AML-193 (cell line): ENCODE measurements around the gene DAPK2.
"Not testable (repeated sequence)": the region's sequence is repeated elsewhere in the genome, so short reads cannot be mapped to it uniquely, and the experiment has no call there.

Experiments used
- DNase-seq, 2 experiments: peaks; one replicate each; lab custom pipeline; 2025; lab: John Stamatoyannopoulos, UW

Gene DAPK2

DNA sequence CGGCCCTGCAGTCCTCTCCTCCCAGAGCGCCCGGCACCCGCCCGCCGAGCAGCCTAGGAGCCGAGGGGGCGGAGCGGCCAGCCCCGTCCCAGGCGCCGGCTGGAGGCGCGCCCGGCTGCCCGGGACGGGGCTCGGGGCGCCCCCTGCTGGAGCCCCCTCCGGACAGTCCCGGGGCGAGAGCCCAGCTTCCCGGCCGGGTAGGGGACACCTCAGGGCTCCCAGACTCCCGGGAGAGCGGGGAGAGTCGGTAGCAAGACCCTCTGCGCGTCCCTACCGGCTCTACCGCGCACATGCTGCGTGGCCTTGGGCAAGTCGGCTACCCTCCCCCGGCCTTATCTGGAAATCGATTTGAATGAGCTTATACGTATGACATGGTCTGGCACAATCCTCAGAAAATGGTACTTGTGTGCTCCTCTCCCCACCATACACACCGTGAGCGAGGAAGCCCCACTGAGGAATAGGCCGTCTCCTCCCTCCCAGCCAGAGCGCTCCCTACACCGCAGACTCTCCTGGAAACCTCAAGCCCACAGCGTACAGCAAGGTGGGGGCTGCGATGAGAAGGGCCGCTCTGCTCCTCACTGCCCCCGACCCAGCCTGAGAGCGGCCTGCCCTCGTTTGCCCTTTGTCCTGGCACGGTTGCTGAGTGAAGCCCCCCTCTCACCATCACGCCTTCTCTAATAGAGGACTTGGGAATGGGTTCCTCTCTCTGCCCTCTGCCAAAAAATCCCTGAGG lies at the start of gene DAPK2:
Gene DAPK2, minus strand, starts transcription at position 65 of the 733 bp plus-strand sequence. CDS start 6,224 bp downstream, outside the sequence.
- DNase-seq, result peak; percentile 37 to 54

DNA sequence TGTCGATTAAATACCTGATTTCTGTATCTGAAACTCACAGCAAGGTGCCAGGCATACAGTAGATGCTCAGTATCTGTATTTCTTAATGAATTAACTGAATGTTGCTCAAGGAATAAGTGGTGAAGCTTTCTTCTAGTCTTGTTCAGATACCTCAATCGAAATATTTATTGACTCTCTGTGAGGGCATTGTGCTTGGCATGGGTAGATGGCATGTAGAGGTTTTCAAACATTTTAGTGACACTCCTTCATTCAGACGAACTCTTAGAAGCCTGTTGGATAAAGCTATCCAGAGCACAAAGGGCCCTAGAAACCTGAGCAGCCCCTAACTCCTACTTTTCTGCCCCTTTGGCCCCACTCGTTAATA lies 49.1 kb upstream of the DAPK2 start:
- DNase-seq, result no peak

DNA sequence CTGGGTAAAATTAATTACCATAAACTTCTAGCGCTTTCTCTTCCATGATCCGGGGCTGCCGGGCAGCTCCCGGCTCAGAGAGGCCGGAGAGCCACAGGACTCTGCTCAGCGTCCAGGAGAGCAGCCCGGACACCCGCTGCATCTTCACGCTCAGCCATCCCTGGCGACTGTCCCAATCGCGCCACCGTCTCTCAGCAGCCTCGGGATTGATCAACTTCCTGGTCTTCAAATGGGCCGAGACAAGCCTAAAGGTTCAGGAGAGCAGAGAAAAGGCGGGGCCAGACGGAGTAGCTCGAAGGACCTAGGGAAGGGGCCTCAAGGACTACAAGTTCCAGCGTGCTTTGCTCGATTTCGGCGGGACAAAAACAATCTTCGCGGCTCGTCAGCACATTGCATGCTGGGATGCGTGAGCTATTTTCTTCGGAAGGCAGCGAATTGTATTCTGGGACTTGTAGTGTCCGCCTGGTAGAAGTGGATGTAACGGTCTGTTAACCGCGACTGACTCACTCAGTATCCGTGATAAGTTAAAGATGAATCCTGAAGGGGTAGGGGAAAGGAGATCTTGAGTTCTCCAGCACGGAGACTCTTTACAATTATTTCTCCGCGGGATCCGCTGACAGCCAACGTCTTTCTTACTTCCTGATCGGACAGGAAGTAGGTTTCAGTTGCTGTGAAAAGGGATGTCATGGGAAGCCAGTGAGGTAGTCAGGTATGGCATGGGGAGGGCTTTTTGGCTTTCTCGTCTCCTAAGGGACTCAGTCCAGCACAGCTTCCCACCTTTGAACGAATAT lies 47.5 kb upstream of the DAPK2 start, which contains the start of gene CIAO2A:
Gene CIAO2A, minus strand, starts transcription at position 212 of the 791 bp plus-strand sequence. Its CDS starts 70 bp downstream, at position 142.
- DNase-seq, result peak; percentile 100

DNA sequence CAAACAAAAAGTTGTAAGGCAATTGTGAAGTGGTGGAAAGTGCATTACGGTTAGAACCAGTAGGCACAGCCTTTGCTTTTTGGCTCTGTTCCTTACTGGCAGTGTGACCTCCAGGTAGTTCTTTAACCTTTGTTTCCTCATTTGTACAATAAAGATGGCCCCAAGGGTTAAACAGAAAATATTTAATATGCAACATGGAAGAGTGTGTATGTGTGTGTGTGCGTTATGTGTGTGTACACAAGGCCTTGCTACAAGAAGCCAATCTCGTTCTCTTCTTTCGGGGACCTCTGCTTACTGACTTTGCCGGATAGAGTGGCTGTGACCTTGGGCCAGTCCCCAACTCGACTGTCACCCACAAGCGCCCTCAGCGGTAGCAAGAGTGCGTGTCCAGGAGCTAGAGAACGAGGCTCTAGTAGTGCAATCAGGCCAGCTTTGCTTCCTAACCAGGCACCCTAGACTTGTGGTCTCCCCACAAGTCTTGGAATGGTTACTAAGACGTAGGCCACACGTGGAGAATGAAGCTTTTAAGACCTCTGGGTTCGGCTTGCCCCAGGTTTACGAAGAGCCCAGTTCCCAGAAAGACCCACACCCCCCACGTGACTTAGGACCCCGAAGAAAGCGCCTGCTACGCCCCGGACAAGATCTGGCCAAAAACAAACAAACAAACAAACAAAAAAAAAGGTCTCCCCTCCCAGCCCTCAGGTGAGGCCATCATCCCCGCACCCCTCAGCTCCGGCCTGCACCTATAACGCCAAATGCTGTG lies 46.8 kb upstream of the DAPK2 start:
- DNase-seq, result peak; percentile 61 to 74

DNA sequence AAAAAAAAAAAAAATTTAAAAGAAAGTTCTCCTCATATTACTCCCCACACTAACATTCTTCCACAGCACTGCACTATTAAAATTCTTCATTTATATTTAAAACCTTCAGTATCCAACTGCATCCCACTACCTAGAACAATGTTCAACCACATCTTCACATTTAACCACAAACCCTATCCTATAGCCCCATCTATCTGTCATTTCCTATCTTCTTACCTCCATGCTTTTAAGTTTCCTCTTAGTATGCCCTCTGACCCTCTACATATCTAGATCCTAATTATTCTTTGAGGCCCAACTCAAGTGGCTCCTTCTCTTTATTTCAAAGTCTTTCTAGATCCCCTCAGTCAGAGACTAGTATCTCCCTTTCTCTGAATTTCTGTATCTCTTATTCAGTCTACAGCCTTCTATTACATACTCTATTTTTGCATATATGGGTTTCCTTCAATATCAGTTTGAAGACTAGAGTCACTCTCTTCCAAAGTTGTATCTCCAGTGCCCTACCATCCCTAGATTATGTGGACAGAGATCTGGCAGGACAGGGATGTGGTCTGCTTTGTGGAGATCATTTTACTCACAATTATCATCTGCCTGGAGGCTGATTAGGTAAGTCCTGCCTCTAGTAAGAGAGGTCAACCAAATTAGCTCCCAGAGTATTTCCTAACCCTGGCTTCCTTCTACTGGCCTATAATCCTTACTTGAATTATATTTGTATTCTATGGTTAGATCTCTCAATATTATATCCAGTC lies 46.0 kb upstream of the DAPK2 start:
- peak; percentile 20 to 41 for DNase-seq

DNA sequence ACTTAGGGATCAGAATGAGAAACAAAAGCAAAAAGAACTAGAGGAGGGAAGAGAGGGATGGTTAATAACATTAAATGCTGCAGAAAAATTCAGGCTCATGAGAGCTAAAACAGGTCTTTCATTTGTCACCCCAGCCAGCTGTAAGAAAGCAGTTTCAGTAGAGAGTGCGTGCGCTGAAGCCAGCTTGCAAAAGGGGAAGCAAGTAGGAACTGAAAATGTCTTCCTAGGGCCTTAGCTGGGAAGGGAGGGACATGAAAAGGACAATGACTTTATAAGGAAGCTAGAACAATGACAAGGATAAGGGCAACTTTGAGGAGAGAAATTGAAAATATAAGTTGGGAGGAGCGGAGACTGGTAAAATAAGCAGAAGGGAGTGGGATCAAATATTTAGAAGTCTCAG lies 44.2 kb upstream of the DAPK2 start:
- peak; percentile 46 to 73 for DNase-seq

DNA sequence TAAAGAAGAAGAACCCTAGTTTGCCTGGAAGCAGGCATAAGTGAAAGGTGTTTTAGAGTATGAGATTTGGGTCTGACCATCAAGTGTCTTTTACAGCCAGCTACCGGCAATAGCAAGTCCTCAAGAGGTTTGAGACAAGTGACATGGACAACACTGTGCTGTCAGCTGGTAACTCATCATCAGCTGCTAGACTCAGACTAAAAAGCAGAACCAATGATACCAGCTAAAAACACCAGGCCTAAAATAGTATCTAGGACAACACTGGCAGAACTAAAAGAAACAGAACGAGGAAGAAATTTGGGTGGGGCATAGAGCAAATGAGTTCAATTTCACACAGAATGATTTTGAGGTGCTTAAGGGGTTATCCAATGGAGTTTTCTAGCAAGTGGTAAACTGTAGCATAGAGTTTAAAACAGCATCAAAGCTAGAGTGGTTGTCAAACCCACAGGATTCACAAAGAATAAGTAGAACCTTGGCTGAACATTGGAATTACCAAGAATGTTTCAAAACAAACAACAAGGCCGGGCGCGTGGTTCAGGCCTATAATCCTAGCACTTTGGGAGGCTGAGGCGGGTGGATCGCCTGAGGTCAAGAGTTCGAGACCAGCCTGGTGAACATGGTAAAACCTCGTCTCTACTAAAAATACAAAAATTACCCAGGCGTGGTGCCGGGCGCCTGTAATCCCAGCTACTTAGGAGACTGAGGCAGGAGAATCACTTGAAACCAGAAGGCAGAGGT lies 43.4 kb upstream of the DAPK2 start:
- no peak for DNase-seq

DNA sequence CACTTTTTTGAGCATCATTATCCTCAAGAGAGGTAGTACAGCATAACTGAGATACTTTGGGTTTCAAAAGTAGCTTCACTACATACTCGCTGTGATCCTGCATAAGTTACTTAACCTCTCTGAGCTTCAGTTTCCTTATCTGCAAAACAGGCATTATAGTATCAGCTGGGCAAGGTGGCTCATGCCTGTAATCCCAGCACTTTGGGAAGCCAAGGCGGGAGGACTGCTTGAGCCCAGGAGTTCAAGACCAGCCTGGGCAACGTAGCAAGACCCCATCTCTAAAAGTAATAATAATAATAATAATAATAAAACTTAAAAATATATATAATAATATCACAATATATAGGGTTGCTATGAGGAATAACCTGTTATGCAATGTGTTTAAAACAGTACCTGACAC lies 36.5 kb upstream of the DAPK2 start:
- no peak for DNase-seq

DNA sequence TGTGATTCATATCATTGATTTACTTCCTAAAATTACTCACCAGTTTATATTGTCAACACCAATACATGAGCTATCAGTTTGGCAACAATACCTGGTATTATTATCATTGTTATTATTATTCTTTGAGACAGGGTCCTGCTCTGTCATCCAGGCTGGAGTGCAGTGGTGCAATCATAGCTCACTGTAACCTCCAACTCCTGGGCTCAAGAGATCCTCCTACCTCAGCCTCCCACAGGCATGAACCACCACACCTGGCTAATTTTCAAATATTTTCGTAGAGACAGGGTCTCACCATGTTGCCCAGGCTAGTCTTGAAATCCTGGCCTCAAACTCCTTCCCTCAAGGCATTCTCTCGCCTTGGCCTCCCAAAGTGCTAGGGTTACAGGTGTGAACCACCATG lies 27.2 kb upstream of the DAPK2 start:
- not testable (repeated sequence) for DNase-seq

DNA sequence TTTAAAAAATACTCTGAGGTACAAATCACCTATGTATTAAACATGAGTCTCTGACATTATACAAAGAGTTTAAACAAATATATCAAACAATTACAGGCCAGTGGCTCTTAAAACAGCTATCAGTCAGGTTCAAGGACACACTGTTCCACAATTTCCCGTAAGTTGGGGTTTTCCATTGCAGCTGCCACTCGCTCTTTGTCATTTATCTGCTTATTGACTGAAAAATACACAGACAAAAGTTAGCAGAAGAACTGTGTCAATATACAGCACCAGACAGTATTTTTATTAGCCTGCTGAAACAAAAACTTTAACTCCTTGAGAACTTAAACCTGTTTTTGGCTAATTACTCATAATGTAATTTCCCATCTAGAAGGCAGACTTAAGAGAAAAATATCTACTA lies 26.5 kb upstream of the DAPK2 start:
- no peak for DNase-seq

DNA sequence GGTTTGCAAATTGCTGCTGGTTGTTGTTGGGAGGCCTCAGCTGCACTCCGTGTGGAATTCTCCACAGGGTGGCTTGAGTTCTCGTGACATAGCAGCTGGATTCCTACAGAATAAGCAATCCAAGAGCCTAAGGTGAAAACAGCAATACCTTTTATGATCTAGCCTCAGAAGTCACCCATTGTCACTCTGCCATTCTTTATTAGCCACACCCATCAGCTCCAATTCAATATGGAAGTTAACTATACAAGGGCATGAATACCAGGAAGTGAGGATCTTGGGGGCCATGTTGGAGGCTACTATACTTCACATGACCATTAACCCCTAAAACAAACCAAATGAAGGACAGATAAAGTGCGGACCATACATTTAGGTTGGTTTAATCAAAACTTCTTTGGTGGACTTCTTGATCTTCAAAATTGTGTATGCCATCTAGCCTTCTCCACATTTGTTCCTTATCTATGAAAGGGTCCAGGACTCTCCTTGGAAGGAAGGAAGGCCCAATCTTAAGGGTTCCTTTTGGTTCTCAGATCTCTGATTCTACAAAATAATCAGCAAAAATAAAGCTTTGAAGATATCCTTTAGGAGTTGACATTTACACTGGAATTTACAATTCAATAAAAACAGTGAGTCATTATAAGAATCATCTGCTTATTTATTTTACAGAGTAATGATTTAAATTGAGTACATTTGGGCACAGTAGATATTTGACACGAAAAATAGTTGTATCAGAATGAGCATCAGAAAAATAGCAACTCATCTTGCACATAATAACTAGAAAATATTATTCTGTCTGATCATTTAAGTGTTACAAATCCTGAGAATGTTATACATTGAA lies 25.9 kb upstream of the DAPK2 start:
- DNase-seq, result no peak

DNA sequence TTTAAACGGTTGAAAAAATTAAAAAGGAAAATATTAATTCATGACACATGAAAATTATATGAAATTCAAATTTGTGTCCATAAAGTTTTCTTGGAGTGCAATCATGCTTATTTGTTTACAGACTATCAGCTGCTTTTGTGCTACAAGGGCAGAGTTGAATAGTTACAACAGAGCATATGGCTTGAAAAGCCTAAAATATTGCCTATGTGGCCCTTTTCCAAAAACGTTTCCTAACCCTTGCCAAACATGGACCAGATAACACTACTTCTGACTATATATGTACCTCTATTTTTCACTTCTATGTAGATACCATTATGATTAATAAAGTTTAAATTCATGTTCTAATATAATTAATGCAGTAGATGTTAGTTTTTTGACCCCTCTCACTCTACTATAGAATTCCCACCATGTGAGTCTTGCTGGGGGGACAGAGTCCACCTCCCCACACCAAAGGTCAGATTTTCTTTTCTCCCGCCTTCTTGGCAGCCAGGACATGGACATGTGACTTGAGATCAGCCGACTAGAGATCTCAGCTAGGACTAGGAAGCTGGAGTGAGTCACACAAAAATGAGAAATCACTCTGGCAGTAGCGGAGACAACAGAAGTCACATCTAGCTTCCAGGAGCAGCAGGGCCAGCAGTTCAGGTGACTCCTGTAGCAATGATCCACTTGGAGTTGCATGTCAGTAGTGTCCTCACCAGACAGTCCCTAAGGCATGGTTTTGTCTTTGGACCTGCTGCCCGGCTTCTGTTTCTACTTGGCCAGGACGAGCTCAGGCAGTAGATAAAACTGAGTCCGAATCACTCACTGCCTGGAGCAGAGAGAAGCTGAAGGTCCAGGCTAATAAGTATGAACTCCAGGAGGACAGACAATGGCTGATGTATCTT lies 24.9 kb upstream of the DAPK2 start:
- DNase-seq, result no peak

DNA sequence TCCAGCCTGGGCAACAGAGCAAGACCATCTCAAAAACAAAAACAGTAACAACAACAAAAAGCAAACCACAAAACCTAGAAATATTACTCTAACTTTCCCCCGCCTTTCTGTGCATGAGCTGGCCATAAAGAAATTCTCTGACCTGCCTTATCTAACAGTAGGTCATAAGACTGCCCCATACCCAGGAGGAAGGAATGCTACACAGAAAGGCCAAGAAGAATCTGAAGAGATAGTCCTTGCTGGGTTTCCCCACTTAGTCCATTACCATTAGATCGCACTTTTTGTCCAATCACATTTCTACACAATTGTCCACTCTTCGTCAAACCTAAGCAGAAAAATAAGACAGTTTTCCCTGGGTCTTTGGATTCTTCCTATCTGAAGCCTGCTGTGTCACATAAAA lies 23.8 kb upstream of the DAPK2 start:
- no peak for DNase-seq

DNA sequence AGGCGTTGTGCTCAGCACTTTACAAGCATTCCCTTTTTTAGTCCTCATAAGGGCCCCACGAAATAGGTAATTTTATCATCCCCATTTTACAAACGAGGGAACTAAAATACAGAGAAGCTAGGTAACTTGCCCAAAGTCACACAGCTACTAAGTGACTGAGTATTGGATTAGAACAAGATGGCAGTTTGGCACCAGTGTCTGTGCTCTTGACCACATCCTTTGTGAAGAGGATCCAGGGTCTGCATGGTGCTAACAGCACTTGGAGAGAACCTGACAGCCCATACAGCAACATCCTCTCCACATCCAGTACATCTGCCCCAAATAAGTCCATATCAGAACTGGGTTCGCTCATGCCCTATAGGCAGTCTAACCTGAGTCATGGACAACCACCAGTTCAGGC lies 21.8 kb upstream of the DAPK2 start:
- no peak for DNase-seq

DNA sequence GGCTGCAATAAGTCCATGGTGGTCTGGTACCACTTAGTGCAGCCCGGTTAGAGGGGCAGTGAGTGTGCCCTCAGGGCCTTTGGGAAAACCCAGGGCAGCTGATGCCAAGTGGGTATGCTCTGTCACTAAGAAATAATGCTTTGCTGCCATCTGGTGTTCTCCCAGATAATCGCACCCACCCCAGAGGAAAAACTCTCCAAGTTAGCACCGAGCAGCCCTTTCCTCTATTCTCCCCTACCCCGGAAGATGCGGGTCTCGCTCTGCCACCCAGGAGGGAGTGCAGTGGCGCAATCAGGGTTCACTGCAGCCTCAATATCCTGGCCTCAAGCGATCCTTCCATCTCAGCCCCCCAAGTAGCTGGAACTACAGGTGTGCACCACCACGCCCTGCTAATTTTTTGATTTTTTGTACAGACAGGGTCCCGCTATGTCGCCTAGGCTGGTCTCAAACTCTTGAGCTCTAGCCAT lies 21.3 kb upstream of the DAPK2 start:
- peak; percentile 57 to 60 for DNase-seq

DNA sequence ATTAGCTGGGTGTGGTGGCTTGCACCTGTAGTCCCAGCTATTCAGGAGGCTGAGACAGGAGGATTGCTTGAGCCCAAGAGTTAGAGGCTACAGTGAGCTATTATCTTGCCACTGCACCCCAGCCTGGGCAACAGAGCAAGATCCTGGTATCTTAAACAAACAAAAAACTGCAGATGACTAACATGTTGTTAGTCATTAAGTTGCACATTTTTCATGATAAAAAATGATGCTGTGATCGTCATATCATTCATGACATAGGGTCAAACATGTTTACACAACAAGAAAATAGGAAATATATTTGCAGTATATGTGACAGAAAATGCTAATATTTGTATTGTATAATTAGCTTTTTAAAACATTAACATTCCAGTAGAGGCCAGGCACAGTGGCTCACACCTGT lies 20.2 kb upstream of the DAPK2 start:
- no peak for DNase-seq

DNA sequence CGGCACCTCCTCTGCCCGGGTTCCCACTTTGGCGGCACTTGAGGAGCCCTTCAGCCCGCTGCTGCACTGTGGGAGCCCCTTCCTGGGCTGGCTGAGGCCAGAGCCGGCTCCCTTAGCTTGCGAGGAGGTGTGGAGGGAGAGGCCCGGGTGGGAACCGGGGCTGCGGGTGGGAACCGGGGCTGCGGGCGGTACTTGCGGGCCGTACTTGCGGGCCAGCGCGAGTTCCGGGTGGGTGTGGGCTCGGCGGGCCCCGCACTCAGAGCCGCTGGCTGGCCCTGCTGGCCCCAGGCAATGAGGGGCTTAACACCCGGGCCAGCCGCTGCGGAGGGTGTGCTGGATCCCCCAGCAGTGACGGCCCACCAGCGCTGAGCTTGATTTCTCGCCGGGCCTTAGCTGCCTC lies 14.4 kb upstream of the DAPK2 start:
- no peak for DNase-seq

DNA sequence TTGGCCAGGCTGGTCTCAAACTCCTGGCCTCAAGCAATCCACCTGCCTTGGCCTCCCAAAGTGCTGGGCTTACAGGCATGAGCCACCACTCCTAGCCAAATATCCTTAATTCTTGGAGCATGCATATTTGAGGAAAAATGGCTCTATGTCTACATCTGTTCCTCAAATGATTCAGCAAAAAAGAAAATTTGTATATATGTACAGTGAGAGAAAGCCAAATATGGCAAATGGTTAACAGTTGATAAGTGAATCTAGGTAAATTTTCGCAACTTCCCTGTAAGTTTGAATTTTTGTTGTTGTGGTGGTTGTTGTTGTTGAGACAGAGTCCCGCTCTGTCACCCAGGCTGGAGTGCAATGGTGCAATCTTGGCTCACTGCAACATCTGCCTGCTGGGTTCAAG lies 12.8 kb upstream of the DAPK2 start:
- peak; percentile 34 to 54 for DNase-seq

DNA sequence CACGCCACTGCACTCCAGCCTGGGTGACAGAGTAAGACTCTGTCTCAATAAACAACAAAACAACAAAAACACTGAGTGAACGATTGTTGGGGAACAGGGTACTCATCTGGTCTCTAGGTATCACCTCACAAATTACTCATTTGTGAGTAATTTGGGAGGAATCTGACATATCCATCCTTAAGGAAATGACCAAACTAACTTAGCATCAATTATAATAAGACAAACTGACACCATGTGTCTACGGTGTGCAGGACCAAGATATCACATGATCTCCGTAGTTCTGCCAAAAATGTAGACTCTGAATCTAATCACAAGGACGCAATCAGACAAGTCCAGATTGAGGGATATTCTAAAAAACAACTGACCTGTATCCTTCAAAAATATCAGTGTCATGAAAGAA lies 12.0 kb upstream of the DAPK2 start:
- DNase-seq, result no peak
